ENCODE measurements around the gene CHPF.

Gene CHPF

DNA sequence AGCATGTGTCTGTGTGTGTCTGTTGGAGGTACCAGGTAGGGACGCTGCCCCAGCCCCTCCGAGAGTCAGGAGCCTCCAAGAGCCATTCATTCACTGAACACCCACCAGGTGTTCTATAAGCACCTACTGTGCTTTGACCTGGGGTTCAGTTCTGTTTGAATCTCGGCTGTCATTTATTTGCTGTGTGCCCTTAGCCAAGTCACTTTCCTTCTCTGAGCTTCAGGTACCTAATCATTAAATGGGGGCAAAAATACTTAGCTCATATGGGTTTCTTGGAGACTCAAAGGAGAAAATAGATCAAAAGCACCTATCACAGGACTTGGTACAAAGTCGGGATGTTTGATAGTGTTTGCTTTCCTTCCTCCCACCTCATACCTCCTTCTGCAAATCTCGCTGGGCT lies 16.1 kb downstream of the CHPF start:
- no peak for DNase-seq

GRCh38 chr2:219527076-219527394 lies 16.6 kb downstream of the CHPF start:
- DNase-seq = no peak

GRCh38 chr2:219526320-219527075 lies 17.1 kb downstream of the CHPF start:
- DNase-seq = no peak

DNA sequence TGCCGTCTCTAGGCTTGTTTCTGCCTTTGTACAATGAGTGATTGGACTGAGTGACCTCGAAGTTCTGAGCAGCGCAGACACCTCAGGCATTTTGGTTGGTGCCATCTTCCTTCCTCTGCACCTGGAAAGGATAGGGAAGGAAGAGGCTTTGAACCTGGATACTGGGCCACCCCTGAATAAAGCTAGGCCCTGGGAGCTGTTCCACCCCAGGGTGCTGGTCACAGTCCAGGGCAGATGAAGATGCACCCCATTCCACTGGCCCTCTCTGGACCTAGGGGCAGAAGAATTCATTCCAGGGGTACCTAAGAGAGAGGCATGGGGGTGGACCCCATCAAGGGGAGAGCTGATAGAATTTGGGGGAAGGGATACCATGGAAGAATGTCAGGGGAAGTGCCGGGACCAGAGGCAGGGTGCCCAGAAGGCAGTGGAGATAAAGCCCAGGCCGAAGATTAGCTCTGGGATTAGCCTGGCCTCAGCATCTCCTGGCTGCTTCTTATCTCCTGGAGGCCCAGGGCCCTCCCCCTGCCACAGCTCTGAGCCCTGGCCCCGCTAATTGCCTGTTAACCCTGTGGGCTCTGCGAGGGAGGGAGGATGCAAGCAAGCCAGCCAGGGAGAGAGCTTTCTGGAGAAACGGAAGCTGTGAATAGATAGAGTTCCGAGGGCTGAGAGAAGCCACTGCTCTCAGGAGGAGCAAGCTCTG lies 17.9 kb downstream of the CHPF start:
- no peak for DNase-seq

- no peak for DNase-seq
Measured at GRCh38 chr2:219524817-219525216, 18.8 kb downstream of the CHPF start.

DNA sequence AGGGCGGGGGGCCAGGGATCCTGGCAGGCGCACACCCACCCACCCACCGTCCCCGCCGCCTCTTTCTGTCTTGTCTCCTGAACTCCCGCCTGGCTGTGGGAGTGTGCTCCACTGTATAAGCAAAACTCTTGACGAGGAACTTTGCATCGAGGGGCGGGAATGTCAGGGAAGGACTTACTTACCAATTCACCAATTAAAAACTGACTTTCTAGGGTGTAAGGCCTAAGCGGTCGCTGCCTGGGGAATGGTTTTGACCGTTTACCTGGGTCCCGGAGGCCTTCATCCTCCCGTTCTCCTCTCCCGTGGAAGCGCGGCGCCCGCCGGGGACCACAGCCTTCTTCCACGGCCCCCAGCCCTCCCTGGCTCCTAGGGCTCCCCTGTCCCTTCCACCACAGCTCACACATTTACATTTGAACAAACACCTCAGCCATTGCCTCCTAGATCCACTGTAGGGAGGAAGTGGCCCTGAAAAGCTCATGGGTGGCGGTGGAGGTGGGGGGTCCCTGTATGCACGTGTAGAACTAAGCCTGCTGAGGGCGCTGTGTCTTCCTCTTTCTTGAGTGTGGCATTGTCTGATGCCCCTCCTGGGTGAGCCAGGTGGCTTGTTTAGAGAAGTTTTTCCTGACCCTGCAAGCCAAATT lies 20.5 kb downstream of the CHPF start:
- DNase-seq = no peak

DNA sequence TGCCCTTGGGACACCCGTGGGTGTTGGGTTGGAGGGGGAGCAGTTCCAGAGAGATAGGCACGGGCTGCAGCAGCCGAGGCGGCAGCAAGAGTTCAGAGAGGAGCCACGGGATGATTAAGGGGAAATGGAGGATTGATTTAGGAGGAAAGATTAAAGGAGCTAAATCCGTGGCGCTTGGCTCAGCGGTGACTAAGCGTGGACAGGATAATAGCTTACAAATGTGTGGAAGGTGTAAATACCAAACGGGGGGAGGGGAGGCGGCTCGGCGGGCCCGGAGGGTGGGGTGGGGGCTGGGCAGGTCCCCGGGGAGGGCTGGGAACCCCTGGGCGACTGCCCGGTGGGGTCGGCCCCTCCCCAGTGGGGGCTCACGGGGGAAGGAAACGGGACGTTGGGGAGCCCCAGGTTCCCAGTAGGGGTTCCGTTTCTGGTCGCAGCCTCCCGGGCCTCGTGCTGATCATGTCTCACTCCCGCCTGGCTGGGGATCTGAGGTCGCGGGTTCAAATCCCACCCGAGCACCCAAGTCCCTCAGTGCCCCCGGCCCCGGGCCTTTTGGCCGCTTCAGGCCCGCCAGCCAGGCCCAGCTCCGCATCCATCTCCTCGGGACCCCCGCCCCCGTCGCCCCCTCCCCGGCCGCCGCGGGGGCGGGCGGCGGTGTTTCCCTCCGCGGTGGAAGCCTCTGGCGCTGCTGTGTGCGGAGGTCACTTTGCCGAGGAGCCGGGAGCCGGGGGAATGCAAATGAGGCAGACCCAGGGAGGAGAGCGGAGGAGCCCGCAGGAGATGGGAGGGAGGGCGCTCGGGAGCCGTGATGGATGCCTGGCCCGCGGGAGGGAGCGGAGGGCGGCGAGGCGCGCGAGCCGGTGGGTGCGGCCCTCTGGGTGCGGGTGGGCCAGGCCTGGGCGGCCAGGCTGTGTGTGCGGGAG lies 21.2 kb downstream of the CHPF start:
- no peak for DNase-seq

- no peak for DNase-seq
Measured at GRCh38 chr2:219521066-219521880, 22.3 kb downstream of the CHPF start.

GRCh38 chr2:219520079-219520478 lies 23.5 kb downstream of the CHPF start:
- DNase-seq = no peak

DNA sequence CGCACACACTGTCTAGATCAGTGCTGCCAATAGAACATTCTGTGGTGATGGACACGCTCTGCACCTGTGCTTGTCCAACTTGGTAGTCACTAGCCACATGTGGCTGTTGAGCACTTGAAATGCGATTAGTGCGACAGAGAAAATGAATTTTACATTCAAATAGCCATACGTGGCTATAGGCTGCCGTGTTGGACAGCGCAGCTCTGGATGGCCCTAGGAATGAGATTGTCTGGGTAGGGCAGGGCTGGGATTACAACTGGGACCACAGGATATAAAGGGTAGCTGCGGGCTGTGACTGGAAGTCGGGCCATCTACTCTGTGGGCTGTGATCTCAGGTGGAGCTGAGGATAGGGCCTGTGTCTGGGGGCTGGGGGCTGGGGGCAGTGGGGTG lies 24.1 kb downstream of the CHPF start:
- DNase-seq = no peak

DNA sequence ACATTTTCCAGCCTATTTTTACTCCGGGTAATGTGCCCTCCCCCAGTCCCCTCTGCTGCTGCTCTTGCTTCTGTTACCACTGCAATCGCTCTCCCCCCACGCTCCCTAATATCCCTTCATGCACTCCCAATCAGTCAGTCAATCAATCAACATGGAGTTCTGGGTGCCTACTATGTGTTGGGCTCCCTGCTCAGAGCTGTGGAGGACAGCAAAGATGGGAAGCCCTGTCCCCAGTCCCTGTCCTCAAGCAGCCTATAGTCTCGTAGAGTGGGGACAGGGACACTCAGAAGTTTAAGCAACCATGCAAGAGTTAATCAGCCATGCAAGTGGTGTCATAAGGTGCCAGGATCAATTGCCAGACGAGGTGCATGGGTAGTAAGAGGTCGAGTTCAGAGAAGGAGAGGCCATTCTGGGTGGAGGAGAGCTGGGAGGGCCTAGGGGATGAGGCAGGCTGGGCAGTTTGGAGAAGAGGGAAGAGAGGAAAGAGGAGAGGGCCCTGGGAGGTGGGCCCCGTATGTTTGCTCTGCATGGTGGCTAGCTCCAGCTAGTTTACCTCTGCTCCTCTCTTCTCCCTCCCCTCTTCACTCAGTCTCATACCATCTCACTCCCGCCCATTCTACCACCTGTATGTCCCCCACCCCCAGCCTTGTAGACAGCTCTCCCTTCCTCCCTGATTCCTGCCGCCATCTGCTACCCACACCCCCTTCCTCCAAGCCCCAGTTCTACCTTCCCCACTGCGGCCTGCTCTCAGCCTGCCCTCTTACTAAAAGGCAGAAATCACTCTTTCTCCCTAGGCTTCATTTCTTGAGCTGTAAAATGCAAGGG lies 25.4 kb downstream of the CHPF start:
- no peak for DNase-seq

DNA sequence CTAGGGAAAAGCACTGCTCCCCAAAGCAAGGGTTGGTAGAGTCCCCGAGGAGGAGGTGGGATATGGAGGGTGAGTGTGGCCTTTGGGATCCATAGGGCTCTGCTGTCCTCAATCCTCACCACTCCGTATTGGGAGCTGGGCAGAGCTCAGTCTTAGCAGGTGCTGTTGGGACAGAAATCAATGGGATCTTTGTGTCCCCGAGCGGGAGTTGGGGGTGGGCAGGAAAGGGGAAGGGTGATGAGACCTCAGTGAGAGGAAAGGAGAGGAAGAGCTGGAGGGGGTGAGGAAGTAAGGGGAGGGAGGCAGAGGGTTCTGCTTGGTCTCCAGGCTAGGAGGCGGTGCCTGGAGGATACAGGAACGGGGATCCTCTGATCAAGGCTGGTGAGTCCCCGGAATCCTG lies 26.7 kb downstream of the CHPF start:
- DNase-seq = no peak

- DNase-seq = no peak
Measured at GRCh38 chr2:219515874-219516629, 27.6 kb downstream of the CHPF start.

DNA sequence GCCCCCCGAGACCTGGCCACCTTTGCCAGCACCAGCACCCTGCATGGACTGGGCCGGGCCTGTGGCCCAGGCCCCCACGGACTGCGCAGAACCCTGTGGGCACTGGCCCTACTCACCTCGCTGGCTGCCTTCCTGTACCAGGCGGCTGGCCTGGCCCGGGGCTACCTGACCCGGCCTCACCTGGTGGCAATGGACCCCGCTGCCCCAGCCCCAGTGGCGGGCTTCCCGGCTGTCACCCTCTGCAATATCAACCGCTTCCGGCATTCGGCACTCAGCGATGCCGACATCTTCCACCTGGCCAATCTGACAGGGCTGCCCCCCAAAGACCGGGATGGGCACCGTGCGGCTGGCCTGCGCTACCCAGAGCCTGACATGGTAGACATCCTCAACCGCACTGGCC lies 28.8 kb downstream of the CHPF start:
- no peak for DNase-seq

DNA sequence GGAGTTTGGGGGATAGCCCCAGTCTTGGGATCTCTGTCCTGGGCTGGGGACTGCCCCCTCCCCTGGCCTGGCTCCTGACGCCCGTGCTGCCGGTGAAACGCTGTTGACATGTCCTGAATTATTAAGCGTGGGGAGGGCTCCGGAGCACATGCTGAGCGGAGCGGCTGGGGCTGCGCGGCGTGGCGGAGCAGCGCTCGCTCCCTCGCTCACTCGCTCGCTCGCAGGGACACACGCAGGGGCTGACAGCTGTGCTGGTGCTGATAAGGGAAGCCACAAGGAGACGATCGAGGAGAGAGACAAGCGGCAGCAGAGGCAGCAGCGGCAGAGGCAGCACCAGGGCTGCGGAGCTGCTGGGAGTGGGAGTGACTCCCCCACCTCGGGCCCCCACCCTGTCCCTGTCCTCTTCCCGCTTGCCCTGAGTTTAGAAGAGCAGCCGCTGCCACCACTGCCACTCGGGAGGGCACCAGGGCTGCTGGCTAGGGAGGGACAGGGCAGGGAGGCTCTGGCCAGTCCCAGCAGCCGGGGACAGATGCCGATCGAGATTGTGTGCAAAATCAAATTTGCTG lies 29.3 kb downstream of the CHPF start, which contains the start of gene ASIC4:
Gene ASIC4, plus strand, starts transcription at position 287 of the 566 bp plus-strand sequence. Its CDS starts 243 bp downstream, at position 530.
- DNase-seq = no peak

DNA sequence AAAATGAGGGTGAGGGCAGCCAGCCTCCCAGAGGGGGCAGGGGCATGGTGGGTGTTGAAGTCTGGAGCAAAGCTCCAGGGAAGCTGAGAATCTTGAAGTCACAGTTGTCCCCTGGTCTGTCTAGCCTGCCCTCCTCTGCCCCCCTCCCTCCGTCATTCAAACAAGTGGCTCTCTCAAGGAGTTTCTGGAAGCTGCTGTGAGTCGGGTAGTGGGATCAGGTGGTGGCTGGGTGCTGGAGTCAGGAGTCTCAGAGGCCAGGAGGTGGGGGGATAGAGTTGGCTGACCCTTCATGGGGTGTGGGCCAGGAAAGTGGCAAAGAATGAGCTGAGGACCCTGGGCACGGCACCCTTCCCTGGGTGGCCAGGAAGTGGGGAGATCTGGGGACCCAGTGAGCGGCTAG lies 29.8 kb downstream of the CHPF start:
- DNase-seq = no peak

- no peak for DNase-seq
Measured at GRCh38 chr2:219512524-219513216, 30.9 kb downstream of the CHPF start.

DNA sequence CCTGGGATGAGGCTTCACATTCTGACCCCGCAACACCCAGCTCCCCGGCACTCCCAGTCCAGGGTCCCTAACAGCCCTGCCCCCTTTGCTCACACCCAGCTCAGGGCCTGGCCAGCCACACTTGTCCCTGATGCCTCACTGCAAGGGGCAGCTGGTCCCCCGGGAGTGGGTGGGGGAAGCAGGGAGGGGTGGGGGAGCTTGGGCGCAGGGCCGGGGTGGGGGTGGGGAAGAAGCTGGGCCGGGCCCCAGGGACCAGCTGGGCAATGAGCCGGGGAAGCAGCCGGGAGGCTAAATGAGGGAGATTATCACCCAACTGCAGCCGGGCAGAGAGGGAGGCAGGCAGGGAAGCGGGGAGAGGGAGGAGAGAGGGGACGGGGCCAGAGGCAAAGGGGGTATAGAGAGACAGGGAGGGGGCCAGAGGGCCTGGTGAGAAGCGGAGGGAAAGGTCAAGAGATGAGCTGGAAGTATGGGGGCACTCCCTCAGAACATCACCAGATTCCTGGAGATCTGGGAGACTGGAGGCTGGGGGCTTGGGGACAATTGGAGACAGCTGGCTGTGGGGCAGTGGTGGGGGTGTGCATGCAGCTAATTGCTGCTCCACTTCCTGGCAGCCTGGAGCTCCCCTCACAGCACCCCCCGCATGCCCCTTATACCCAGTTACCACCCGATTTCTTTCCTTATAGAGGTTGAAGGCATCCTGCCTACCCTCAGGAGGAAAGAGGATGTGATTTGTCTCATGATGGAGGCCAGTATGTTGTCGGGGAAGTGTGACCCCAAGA lies 31.9 kb downstream of the CHPF start:
- no peak for DNase-seq
